ENCODE measurements around the gene CASZ1. TPM values are rescaled to one million over a fixed set of nuclear protein-coding genes. Genes with fewer than 3 reads are reported as not detected.

CASZ1 gene
- total and polyA plus RNA-seq, 2 donors (not counting 3 experiments of a cell fraction or from before 2014, with no cell fraction given) = 1.5 to 5.2 TPM

DNA sequence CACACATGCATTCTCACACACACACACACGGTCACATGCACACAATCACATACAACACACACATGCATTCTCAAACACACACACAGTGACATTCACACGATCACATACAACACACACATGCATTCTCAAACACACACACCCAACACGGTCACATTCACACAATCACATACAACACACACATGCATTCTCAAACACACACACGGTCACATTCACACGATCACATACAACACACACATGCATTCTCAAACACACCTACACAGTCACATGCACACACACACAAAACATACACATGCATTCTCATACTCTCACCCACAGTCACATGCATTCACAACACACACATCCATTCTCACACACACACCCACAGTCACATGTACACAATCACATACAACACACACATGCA, 135.0 kb downstream of the CASZ1 start:
- no peak overlapping the region for H3K4me2 ChIP-seq (ENCODE audit: insufficient read depth, low read length)
- no peaks in the 10 kb centered on the region for H3K79me2 ChIP-seq (ENCODE audit: control insufficient read depth, insufficient read depth, low read length)
- H3K27me3 ChIP-seq (ENCODE audit: control insufficient read depth in 2 of 2, insufficient read depth in 2 of 2, low read length in 2 of 2) = no peaks in the 10 kb centered on the region
- CTCF ChIA-PET = no interaction called here
- no peak overlapping the region for H3K9ac ChIP-seq (replicated peaks; ENCODE audit: extremely low read depth, insufficient read depth, low read length)
- TF ChIP-seq POLR2AphosphoS5 (IDR thresholded peaks at IDR 0.05; ENCODE audit: insufficient read depth, low read depth, low read length) = no peak
- no peak for TF ChIP-seq GATA2 (IDR thresholded peaks at IDR 0.05; ENCODE audit: insufficient read depth, insufficient read length, low read depth, low read length)
- TF ChIP-seq POLR2A (IDR thresholded peaks at IDR 0.05; ENCODE audit: low read depth, low read length) = no peak
- no peak for TF ChIP-seq MYC (IDR thresholded peaks at IDR 0.05; ENCODE audit: low read depth, low read length)
- TF ChIP-seq, protein P1, sequence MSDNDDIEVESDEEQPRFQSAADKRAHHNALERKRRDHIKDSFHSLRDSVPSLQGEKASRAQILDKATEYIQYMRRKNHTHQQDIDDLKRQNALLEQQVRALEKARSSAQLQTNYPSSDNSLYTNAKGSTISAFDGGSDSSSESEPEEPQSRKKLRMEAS (IDR thresholded peaks at IDR 0.05; ENCODE audit: insufficient read depth, insufficient read length) = no peak
- TF ChIP-seq, protein P2, sequence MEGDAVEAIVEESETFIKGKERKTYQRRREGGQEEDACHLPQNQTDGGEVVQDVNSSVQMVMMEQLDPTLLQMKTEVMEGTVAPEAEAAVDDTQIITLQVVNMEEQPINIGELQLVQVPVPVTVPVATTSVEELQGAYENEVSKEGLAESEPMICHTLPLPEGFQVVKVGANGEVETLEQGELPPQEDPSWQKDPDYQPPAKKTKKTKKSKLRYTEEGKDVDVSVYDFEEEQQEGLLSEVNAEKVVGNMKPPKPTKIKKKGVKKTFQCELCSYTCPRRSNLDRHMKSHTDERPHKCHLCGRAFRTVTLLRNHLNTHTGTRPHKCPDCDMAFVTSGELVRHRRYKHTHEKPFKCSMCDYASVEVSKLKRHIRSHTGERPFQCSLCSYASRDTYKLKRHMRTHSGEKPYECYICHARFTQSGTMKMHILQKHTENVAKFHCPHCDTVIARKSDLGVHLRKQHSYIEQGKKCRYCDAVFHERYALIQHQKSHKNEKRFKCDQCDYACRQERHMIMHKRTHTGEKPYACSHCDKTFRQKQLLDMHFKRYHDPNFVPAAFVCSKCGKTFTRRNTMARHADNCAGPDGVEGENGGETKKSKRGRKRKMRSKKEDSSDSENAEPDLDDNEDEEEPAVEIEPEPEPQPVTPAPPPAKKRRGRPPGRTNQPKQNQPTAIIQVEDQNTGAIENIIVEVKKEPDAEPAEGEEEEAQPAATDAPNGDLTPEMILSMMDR (IDR thresholded peaks at IDR 0.05; ENCODE audit: extremely low read depth in 1 of 2, insufficient read depth in 1 of 2, low read depth in 1 of 2, low read length in 2 of 2) = no peak
- no peak for TF ChIP-seq JUN (IDR thresholded peaks at IDR 0.05; ENCODE audit: borderline replicate concordance, insufficient read depth, insufficient read length, low read depth)
- TF ChIP-seq FOS (IDR thresholded peaks at IDR 0.05; ENCODE audit: borderline replicate concordance, insufficient read depth, low read length) = no peak
- no peak for TF ChIP-seq EZH2 (IDR thresholded peaks at IDR 0.05; ENCODE audit: borderline replicate concordance, low read depth, low read length, severe bottlenecking)
- no peaks in the 10 kb centered on the region for H3K36me3 ChIP-seq (ENCODE audit: control insufficient read depth in 2 of 2, extremely low read depth in 1 of 2, insufficient read depth in 2 of 2, low read length in 2 of 2)
- no peaks in the 10 kb centered on the region for H3K4me1 ChIP-seq (ENCODE audit: control insufficient read depth, extremely low read depth, insufficient read depth, low read length)
- dilution Hi-C loops (cut with MboI; ENCODE audit: extremely low pct_ligation_motif_present, low sequenced_read_pairs) = no loop called here
- H3K9me1 ChIP-seq (replicated peaks; ENCODE audit: control insufficient read depth, extremely low read depth, insufficient read depth, low read length) = no peaks in the 10 kb centered on the region
- H2AFZ ChIP-seq (ENCODE audit: low read depth, low read length) = no peak overlapping the region
- intact Hi-C loops (cut with micrococcal nuclease) = no loop called here
- POLR2A ChIA-PET = no interaction called here
- BruUV-seq (replicated peaks) = no TSS peak
- H4K20me1 ChIP-seq (replicated peaks; ENCODE audit: control insufficient read depth, extremely low read depth, insufficient read depth, low read length) = no peaks in the 10 kb centered on the region
- no peaks in the 10 kb centered on the region for H3K9me3 ChIP-seq (replicated peaks; ENCODE audit: control insufficient read depth, insufficient read depth, low read length)
- DNase-seq (ENCODE audit: low read depth, low spot score) (no peak), FAIRE-seq (no peak)
- no peak overlapping the region for H3K4me3 ChIP-seq (replicated peaks in 1 of 3; ENCODE audit: insufficient read depth in 1 of 3, low read depth in 1 of 3, low read length in 3 of 3)
- no peak overlapping the region for H3K27ac ChIP-seq (ENCODE audit: insufficient read depth, low read depth, low read length)
